ENCODE measurements around the gene LYZ.

Gene LYZ

DNA sequence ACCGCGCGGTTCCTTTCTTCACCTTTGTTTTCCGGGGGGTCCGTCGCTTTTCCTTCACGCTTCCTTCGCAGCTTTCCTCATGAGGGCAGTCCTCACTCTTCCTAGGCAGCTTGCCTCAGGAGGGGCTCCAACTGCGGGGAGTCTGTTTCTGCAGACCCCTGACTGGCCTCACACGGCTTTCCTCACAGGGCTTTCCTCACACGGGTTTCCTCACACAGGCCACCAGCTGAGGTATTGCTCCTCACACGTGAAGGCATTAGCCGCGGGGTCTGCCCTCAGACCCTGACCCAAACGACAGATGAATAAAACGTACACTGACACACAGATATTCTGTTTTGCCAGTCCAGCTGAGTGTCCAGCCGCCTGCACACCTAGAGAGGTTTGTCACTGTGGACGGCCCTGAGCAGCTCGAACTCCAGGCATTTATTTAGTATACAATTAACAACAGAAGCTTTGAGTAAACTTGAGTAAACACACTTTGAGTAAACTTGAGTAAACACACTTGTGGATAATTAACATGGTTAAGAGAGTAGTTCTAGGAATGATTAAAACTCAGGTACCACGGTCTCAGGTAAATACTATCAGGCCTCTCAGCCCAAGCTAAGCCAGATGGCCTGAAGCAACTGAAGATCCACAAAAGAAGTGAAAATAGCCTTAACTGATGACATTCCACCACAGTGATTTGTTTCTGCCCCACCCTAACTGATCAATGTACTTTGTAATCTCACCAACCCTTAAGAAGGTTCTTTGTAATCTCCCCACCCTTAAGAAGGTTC, 16.1 kb upstream of the LYZ start:
- TF ChIP-seq, protein P1, sequence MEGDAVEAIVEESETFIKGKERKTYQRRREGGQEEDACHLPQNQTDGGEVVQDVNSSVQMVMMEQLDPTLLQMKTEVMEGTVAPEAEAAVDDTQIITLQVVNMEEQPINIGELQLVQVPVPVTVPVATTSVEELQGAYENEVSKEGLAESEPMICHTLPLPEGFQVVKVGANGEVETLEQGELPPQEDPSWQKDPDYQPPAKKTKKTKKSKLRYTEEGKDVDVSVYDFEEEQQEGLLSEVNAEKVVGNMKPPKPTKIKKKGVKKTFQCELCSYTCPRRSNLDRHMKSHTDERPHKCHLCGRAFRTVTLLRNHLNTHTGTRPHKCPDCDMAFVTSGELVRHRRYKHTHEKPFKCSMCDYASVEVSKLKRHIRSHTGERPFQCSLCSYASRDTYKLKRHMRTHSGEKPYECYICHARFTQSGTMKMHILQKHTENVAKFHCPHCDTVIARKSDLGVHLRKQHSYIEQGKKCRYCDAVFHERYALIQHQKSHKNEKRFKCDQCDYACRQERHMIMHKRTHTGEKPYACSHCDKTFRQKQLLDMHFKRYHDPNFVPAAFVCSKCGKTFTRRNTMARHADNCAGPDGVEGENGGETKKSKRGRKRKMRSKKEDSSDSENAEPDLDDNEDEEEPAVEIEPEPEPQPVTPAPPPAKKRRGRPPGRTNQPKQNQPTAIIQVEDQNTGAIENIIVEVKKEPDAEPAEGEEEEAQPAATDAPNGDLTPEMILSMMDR (IDR thresholded peaks at IDR 0.05; ENCODE audit: control insufficient read depth, extremely low read depth, insufficient read depth), result no peak
- no peak overlapping the region for H3K4me3 ChIP-seq (ENCODE audit: low read depth, low read length)
- no peak for DNase-seq (ENCODE audit: low read depth)

DNA sequence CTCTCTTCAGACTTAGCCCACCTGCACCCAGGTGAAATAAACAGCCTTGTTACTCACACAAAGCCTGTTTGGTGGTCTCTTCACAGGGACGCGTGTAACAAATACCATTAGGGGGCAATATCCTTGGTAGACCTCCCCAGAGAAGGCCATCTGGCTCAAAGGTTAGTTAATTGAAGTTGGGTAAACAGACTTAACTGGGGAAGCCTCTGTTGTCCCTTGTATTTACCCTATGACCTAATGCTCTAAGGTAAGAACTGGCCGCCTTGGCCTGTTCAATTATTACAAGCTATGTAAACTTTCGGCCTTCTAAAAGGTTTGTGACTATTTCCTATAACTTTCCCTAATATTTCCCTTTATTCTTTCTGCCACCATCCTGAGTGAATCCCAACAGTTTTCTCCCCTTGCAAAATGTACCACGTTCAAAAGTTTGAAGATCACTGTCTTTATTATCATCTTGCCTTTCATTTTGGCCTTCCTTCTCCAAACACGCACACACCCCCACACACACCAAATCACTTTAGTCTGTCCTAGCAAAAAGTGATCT, 15.3 kb upstream of the LYZ start:
- no peak overlapping the region for H3K4me3 ChIP-seq (ENCODE audit: low read depth, low read length)
- peak; percentile 60 for DNase-seq (ENCODE audit: low read depth)

DNA sequence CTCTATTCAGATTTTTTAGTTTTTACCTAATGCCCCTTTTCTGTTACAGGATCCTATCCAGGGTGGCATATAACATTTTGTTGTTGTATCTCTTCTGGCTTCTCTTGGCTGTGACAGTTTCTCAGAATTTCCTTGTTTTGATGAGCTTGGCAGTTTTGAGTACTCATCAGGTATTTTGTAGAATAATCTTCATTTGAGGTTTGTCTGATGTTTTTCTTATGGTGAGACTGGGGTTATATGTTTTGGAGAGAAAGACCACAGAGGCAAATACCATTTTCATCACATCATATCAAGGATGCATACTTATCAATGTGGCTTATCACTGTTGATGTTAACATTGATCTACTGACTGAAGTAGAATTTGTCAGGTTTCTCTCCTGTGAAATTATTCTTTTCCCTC, 14.0 kb upstream of the LYZ start:
- TF ChIP-seq, protein P1 (IDR thresholded peaks at IDR 0.05; ENCODE audit: control insufficient read depth, extremely low read depth, insufficient read depth), result no peak
- no peak overlapping the region for H3K4me3 ChIP-seq (ENCODE audit: low read depth, low read length)
- no peak for DNase-seq (ENCODE audit: low read depth)

More for the DNA sequence above, 15.3 kb upstream of the LYZ start:
- TF ChIP-seq, protein P1 (IDR thresholded peaks at IDR 0.05; ENCODE audit: control insufficient read depth, extremely low read depth, insufficient read depth), result no peak

- no peak for DNase-seq (ENCODE audit: low read depth)
- H3K4me3 ChIP-seq (ENCODE audit: low read depth, low read length), result no peak overlapping the region
- TF ChIP-seq, protein P1 (IDR thresholded peaks at IDR 0.05; ENCODE audit: control insufficient read depth, extremely low read depth, insufficient read depth), result no peak
Measured at GRCh38 chr12:69337311-69338090, 10.7 kb upstream of the LYZ start.

- TF ChIP-seq, protein P1 (IDR thresholded peaks at IDR 0.05; ENCODE audit: control insufficient read depth, extremely low read depth, insufficient read depth), result no peak
- DNase-seq (ENCODE audit: low read depth), result no peak
Measured at GRCh38 chr12:69338120-69338859, 9.9 kb upstream of the LYZ start.

GRCh38 chr12:69338936-69339335, 9.2 kb upstream of the LYZ start:
- TF ChIP-seq, protein P1 (IDR thresholded peaks at IDR 0.05; ENCODE audit: control insufficient read depth, extremely low read depth, insufficient read depth), result no peak
- no peak for DNase-seq (ENCODE audit: low read depth)
- H3K4me3 ChIP-seq (ENCODE audit: low read depth, low read length), result no peak overlapping the region

More at GRCh38 chr12:69338120-69338859, 9.9 kb upstream of the LYZ start:
- H3K4me3 ChIP-seq (ENCODE audit: low read depth, low read length), result no peak overlapping the region

All from LNCaP clone FGC (cell line).